ENCODE data around the gene CDKN1A.
"Not testable (repeated sequence)": the region's sequence is repeated elsewhere in the genome, so short reads cannot be mapped to it uniquely, and the experiment has no call there.

CDKN1A gene

DNA sequence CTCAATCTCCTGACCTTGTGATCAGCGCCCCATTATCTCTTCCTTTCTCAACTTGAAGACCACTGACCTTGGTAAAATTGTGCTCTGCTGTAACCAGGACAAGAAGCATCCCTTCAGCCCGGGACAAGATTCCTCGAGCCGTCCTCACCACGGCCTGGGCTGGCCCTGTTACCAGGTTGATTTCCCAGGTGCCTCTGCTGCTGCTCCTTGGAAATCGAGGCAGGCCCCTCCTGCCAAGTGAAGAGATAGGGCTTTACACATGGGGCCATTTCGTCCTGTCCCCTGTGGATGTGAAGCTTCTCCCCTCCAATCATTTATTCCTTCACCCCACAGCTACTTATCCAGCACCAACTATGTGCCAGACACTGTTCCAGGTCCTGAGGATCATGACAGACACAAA lies 40.6 kb downstream of the CDKN1A start:
- no peak for DNase-seq (ENCODE audit: low read depth in 2 of 2)

DNA sequence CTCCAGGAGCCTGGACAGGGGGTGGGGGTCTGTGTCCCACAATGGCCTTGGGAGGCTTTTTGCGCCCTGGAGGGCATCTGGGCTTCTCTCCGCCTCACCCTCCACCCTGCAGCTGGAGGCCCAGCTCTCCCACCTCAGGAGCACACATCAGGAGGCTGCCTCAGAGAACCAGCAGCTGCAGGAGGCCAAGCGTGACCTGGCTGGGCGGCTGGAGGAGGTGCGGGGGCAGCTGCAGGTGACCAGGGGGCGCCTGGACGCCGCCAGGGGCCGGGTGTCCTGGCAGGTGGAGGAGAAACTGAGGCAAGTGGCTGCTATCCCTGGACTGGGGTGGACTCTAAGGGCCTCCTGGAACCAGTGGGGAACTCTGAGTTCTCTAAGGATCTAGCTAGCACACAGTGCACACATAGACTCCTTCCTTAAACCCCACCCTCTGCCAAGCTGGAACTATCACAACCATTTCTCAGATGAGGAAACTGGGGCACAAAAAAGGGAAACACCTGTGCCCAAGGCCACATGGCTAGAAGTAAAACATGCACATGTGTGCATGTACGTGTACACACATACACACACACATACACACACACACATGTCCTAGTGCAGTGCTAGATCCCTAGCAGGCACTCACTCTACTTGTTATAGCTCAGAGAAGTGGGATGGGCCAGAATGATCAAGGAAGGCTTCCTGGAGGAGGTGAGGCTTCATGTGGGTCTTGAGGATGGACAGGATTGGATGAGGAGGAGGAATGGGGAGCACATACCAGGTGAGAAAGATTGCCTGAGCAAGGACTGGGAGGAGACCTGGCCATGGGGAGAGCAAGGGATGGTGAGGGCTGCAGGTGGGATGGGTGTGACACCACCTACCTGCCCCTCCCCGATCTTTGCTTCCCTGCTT lies 42.0 kb downstream of the CDKN1A start:
- DNase-seq (ENCODE audit: low read depth in 2 of 2) = no peak

DNA sequence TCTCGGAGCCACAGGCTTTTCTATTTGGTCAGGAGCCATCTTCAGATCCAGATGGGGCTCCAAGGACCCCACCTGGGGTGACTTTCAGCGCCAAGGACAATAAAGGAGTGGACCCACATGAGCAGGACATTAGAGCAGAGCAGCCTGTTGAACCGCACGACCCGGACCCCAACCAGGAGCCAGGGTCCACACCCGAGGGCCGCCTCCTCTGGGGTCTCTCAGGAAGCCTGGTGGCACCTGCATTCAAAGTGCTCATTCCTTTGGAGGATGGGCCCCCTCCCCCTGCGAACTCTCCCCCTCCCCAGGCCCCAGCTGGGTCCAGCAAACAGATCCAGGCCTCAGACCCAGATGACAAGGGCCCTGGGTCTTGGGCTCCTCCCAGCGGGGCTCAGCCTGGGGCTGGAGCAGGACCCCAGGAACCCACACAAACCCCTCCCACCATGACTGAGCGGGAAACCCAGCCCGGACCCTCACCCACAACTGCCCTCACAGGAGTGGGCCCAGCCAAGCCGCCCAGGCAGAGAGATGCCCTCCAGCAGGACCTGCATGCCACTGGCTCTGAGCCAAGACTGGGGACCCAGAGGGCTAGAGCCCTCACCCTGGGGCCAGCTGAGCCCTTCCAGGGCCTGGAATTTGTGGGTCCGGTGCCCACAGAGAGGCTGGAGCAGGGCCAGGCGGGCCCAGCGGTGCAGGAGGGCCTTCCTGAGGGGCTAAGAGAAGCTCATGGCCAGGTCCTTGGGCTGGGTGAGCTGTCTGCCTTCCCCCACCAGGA lies 43.0 kb downstream of the CDKN1A start:
- DNase-seq (ENCODE audit: low read depth in 2 of 2) = no peak

DNA sequence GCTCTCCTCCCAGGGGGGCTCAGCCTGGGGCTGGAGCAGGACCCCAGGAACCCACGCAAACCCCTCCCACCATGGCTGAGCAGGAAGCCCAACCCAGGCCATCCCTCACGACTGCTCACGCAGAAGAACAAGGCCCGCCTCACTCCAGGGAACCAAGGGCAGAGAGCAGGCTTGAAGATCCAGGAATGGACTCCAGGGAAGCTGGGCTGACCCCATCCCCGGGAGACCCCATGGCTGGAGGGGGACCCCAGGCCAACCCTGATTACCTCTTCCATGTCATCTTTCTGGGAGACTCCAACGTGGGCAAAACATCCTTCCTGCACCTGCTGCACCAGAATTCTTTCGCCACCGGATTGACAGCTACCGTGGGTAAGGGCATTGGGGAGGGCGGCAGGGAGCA lies 43.9 kb downstream of the CDKN1A start:
- DNase-seq (ENCODE audit: low read depth in 2 of 2) = no peak

DNA sequence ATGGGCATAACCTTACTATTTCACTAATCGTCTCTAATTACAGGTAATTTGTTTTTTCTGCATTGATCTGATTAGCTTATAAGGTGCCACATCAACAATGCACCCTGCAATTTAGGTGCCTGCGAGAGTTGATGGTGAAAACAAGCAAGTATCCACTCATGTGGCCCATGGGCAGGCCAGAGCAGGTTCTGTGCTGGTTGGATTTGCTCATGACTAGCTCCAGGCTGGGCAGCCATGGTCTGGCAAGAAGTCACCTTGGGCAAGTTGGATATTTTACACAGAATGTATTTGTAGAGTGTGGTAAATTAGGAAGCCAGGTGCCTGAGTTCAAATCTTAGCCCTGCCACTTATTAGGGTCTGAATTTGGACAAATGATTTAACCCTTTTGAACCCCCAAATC lies 44.4 kb downstream of the CDKN1A start:
- DNase-seq (ENCODE audit: low read depth in 2 of 2) = no peak

DNA sequence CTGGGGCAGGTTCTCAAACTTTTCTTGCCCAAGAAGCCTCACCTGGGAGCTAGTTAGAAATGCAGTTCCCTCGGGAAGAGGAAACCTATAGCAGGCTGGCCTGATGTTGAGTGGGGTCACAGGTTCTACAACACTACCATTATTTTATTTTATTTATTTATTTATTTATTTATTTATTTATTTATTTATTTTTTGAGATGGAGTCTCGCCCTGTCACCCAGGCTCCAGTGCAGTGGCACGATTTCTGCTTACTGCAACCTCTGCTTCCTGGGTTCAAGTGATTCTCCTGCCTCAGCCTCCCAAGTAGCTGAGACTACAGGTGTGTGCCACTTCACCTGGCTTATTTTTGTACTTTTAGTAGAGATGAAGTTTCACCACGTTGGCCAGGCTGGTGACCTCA lies 45.5 kb downstream of the CDKN1A start:
- DNase-seq (ENCODE audit: low read depth in 2 of 2) = not testable (repeated sequence)

DNA sequence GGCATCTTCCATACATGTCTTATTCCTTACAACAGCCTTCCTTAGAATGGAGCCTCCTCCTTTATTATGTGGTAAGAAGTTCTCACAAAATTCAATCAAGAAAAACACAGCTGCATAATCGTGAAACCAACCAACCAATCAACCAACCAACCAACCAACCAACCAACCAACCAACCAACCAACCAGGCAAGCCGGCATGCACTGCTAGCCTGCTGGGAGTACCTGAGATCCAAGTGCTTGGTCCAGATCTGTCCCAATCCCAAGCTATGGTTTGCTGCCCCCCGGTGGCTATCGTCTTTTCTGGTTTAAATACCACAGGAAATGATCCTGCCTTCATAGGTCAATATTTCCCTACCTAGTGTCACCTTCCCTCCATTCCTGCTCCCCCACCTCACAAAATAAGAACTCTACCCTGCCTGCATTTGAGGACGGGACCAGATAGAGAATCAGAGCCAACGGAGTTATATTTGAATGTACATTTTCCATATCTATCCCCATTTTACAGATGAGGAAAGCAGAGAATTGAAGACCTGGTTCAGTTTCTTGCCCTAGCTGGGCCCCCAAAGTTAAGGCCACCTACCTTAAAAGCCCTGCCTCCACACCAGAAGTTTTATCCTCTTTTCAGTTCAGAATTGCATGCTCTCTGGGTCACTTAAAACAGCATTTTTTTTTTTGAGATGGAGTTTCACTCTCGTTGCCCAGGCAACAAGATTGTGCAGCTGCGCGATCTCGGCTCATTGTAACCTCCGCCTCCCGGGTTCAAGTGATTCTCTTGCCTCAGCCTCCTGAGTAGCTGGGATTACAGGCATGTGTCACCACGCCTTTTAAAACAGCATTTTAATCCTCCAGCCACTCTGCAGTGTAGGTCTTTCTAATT lies 46.2 kb downstream of the CDKN1A start:
- peak in 1 of 2 donors; percentile 16 for DNase-seq (ENCODE audit: low read depth in 2 of 2)

DNA sequence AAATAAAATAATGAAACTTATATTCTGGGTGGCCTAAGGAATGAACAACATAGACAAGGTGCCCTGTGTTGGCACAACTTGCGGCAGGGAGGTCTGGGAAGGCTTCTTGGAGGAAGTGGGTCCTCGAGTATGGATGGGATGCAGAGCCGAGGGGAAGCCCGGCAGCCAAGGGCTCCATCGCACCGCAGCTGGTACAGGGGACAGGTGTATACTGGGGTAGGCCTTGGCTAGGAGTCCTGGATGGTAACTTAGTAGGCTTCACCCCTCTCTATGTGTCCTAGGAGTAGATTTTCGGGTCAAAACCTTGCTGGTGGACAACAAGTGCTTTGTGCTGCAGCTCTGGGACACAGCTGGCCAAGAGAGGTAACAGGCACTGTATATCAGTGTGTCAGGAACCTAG lies 47.1 kb downstream of the CDKN1A start:
- no peak for DNase-seq (ENCODE audit: low read depth in 2 of 2)

DNA sequence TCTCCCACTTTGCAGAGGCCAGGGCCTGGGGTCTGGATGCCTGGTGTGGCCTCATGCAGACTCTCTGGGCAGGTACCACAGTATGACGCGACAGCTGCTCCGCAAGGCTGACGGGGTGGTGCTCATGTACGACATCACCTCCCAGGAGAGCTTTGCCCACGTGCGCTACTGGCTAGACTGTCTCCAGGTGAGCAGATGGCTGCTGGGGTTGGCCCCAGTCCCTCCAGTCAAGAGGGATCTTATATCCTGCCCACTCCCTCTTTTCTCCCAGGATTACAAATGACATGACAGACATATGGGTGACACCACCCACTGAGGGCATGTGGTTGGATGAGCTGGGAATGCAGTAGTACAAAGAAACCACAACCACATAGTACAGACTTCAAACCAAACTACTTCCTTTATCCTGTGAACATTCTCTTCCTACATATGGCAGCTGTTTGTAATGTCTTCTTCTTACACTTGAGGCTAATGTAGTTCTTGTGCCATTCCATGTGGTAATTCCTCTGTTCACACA lies 49.0 kb downstream of the CDKN1A start:
- no peak for DNase-seq (ENCODE audit: low read depth in 2 of 2)

DNA sequence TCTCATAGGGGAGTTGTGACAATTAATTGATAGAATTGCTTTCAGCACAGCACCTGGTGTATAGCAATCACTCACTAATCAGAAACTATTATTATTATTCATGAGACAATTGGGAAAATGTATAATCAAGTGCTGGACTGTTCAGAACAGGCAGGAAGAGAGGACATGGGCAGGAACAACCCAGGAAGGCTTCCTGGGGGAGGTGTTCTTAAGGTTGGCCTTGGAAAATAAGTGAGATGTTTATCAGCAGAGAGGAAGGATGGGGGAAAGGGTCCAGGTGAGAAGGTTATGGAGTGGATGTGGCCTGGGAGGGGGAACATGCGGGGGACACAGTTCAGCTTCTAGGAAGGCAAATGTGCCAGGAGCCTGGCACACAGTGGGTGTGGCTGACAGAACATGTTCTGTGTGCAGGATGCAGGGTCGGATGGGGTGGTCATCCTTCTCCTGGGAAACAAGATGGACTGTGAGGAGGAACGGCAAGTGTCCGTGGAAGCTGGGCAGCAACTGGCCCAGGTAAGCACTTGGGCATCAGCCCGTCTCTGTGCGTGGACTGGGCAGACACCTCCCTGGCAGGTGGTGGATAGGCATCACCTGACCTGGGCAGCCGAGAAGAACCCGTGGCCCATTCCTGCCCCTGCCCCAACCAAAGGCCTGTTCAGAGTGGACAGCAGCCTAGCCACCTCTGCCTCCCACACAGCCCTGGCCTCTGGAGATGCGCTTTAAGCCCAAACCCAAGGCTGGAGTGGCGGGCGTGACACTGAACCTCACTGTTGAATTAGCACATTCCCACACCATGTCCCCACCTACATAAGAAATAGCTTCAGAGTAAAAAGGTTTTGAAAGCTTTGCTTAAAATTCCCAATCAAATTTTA lies 50.0 kb downstream of the CDKN1A start:
- no peak for DNase-seq (ENCODE audit: low read depth in 2 of 2)

DNA sequence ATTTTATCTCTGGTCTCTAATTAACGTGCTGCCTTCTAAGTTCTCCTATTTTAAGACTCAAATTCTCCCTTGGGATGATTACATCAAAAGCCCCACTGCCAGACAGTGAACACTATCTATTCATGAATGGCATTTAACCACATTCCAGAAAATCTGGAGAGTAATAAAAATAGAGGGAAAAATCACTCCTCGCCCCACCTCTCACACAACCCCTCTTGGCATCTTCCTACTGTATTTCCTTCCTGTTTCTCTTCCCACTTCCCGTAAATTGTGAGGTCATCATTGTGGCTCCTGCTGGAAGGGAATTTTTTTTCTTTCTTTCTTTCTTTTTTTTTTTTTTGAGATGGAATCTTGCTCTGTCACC lies 50.6 kb downstream of the CDKN1A start:
- DNase-seq (ENCODE audit: low read depth in 2 of 2) = no peak

DNA sequence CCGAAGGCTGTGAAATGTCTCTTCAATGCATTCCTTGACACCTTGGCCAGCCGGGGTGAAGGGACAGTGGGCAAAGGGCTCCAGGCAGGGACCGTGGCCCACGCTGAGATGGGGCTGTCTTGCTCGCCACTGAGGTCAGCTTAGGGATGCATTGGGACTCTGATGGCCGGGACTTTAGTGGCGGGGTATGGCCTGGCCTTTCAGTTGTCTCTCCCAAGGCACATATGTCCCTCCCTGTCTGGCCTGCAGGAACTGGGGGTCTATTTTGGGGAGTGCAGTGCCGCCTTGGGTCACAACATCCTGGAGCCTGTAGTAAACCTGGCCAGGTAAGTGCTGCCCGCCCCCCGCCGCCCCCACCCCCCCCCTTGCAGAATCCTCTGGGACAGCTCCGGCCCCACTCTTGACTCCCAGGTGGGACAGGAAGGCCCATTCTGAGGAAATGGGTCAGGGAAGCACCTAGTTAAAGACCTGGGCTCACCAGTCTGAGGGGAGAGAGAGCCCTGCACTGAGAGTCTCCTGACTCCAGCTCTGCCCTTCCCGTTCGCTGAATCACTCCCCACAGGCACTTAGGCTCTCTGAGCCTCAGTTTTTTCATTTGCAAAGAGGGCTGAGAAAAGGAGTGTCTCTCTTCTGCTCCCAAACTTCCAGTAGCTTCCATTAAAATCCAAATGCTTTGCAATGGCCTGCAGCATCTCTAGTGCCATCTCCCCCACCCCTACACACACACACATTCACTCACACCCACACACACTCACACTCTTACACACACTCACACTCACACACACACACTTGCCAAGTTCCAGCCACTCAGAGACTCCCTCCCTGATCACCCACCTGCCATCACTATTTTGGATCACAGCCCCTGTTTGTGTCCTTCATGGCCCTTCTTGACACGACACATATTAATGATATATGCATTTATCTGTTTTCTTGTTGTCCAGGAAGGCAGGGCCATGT lies 52.2 kb downstream of the CDKN1A start:
- no peak for DNase-seq (ENCODE audit: low read depth in 2 of 2)

DNA sequence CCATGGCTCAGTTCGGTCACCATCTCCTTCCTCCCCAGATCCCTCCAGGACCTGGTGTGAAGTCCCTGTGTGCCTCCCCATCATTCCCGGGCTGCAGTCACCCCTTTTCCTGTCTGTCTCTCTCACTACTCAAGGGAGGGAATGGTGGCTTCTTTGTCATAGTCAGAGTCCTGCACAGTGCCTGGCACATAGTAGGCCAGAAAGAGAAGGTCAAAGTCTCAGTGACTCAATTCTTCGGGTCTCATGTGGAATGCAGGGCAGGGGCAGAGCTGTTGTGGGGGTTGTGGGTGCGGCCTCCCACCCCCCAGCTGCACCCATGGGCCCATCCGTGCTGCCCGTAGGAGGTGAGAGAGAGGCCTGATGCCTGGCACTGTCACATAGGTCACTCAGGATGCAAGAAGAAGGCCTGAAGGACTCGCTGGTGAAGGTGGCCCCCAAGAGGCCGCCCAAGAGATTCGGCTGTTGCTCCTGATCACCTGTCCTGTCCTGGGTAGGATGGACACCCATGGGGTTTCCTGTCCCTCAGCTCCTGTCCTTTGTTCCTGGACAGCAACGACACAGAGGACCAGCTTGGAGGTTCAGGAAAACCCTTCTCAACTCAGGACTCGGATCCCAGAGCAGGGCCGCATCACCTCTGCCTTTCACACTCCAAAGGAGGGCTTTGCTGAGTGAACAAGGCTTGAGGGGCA lies 53.3 kb downstream of the CDKN1A start:
- no peak for DNase-seq (ENCODE audit: low read depth in 2 of 2)

DNA sequence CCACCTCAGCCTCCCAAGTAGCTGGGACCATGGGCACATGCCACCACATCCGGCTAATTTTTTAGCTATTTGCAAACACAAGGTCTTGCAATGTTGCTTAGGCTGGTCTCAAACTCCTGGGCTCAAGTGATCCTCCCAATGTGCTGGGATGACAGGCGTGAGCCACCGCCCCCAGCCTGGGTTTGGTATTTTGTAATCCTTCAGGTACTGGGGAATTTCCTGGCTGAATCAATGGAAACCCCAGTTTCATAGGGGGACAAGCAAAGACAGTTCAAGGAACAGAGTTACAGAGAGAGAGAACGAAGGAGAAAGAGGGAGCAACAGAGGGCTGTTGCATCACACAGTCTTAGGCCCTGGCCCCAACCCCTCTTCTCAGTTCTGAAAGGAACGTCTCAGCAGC lies 54.8 kb downstream of the CDKN1A start:
- DNase-seq (ENCODE audit: low read depth in 2 of 2) = no peak

DNA sequence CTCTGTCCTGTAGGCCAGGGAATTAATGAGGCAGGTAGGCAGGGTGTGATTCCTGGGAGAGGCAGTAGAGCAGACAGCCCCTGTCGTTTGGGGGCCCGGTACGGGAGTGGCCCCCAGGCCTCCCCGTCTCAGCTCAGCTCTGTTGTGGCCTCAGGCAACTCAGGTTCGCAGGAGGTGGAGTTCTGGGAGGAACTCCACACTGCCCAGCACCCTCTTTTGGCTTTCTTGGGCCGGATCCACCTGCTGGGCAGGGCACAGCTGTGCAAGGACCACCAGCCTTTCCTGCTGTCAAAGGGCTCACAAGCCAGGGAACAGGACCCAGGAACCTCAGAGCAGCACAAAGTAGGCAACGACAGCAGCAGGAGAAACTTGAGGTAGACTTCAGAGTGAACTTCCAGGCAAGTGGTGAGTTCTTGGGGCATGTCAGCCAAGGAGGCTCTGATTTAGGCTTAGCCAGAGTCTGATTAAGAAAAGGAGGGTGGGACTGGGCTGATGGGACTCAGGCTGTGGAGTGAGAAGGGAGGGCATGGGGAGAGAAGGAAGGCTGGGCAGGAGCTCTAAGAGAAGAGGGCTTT lies 56.1 kb downstream of the CDKN1A start:
- DNase-seq (ENCODE audit: low read depth in 2 of 2) = no peak

DNA sequence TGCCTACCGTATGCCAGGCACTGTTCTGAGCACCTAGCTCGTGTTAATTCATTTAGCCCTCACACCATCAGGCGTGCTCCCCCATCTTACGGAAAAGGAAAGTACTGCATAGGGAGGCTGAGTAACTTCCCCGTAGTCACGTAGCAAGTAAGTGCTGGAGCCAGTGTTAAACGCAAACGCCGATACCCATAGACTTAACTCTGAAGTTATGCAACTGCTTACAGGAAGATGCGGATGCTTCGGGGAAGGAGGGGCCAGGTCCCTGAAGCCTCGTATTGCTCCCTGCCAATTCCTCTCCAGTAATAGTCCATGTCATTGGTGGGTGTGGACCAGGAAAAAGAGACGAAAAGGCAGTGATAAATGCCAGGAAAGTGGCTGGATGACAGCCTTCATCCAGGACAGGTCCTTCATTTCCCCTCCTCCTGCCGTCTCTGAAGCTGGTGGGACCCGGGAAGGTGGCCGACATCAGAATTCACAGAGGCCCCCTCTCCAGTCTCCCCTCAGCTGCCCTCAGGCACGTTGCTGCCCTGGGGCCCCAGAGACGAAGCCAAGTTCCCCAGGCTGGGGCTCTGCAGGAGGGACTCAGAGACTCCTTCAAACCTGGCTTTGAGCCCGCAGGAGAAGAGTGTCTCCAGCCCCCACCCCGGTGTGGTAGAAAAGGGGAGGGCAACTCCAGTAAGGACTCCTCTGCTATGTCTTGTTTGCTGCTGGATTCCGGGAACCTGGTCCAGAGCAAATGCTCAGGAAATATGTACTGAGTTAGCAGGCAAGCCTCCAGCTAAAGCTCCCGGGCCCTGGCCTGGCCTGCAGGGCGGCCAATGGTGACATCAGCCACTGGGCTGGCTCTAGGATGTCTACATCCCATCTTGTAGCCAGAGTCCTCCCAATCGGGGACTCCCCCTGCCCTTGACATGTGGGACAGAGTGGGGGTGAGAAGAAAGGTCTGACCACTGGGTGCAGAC lies 56.9 kb downstream of the CDKN1A start:
- DNase-seq (ENCODE audit: low read depth in 2 of 2) = no peak
